Heart right ventricle (tissue), 16 donors: ENCODE data around the gene MAST2. TPM values are rescaled to one million over a fixed set of nuclear protein-coding genes. Genes with fewer than 3 reads are reported as not detected.
A peak's percentile ranks its signal among the peaks of the same experiment; 100 is the strongest.

Experiments used
- ATAC-seq, 8 donors: fragments of 200-7000 bp; cut with Tn5 transposase; one replicate each; pipeline ENCODE4 v1.9.1; 2020; ENCODE audit warnings: mild to moderate bottlenecking in 8 of 8, moderate library complexity in 8 of 8, moderate number of reproducible peaks in 1 of 8
- DNase-seq, 2 donors: peaks; one replicate each; pipeline ENCODE4 v3.0.0-alpha.2; 2020
- H3K27ac ChIP-seq, 10 donors: fragments of 200-600 bp; sonication (generic) in 2 of 10; one replicate each; pipeline versions ENCODE4 v1.5.0 to v1.8.0; 2020 to 2022; ENCODE audit warnings: mild to moderate bottlenecking in 3 of 10
- H3K27me3 ChIP-seq, 7 donors: fragments of 200-600 bp; one replicate each; pipeline ENCODE4 v1.8.0; 2021 to 2022; ENCODE audit warnings: mild to moderate bottlenecking in 2 of 7
- H3K36me3 ChIP-seq, 9 donors: fragments of 200-600 bp; sonication (generic) in 1 of 9; one replicate each; pipeline versions ENCODE4 v1.5.0 to v1.8.0; 2020 to 2022; ENCODE audit warnings: mild to moderate bottlenecking in 2 of 9
- H3K4me1 ChIP-seq, 9 donors: fragments of 200-600 bp; sonication (generic) in 1 of 9; one replicate each; pipeline versions ENCODE4 v1.5.0 to v1.8.0; 2020 to 2022; ENCODE audit warnings: mild to moderate bottlenecking in 4 of 9
- H3K4me3 ChIP-seq, 10 donors: fragments of 200-600 bp; sonication (generic) in 2 of 10; one replicate each; pipeline versions ENCODE4 v1.5.0 to v1.8.0; 2020 to 2022; ENCODE audit warnings: mild to moderate bottlenecking in 7 of 10, moderate library complexity in 2 of 10
- H3K9me3 ChIP-seq, 11 donors: fragments of 200-600 bp in 10 of 11; sonication (generic) in 2 of 11; one replicate each; pipeline versions ENCODE4 v1.5.0 to v1.8.0; 2013 to 2022; ENCODE audit warnings: mild to moderate bottlenecking in 2 of 11, control low read depth in 1 of 11, moderate library complexity in 1 of 11
- WGBS, 2 donors: extraction: QIAGEN DNeasy Blood & Tissue Kit; methylation state at CpG; one replicate each; pipeline ENCODE4 v1.1.7; 2013; ENCODE audit warnings: inconsistent platforms in 1 of 2; 5-methylcytosine and 5-hydroxymethylcytosine counted together
- intact Hi-C, 10 donors: fragments of 100-400 bp; cut with DNase I; formaldehyde crosslinking; loops; one replicate each; pipeline versions ENCODE4 v1.11.1 to v1.14.2; 2022
- polyA plus RNA-seq, 2 donors: library from polyadenylated mRNA; stranded (reverse); fragments of 200-250 nt; gene quantifications; one replicate each; pipeline ENCODE4 v1.2.3, GENCODE V29; 2013
- total RNA-seq, 10 donors: library from RNA; stranded (reverse); fragmentation: NEBNext Ultra II Directional in 3 of 10; extraction: Animal tissue kit (Norgen Biotek cat#: 25700) in 3 of 10; gene quantifications; one replicate each; pipeline versions ENCODE4 v1.2.1 to v1.2.4, GENCODE V29; 2021 to 2023
- TF ChIP-seq, protein P1 (sequence below), 9 donors: fragments of 200-600 bp; sonication (generic) in 2 of 9; IDR thresholded peaks; one replicate each; pipeline versions ENCODE4 v1.5.0 to v1.8.0; 2021 to 2022; ENCODE audit warnings: antibody characterized with exemption in 9 of 9, mild to moderate bottlenecking in 5 of 9, moderate library complexity in 1 of 9
- donor health status: Arrhythmogenic right ventricular cardiomyopathy.
- donor health status: ischemic (EF 13 %, LVEDD 7.1; RV severe dilation, severe dysfunction).
- donor health status: healthy with polysubstance abuse.
- donor health status: DM: no; HTN: yes; CAD: no.
- donor health status: DM: no; HTN: no; CAD: no.
- donor health status: ischemic (EF 25% LVEDD 6.9; RV normal size, moderate dysfunction).
- donor health status: ischemic (EF 25% LVEDD 5.7; RV mildly dilated, moderate dysfunction).
- donor health status: healthy.
- donor health status: DM: yes; HTN: yes; CAD: no.
- donor health status: Ischemic cardiomyopathy.
- donor health status: ischemic (EF 35%, LVEDD 5.7; RV mildly dilated, moderate dysfunction).
- donor health status: nonischemic (EF 11% LVEDD 7.7; RV severe dilation, severe dysfunction).
- donor health status: DM: yes; HTN: yes; CAD: no.
- donor health status: PGD.
- donor health status: ischemic (EF 29% LVEDD 5.4; RV normal size, mild dysfunction).
- donor health status: nonischemic (EF 23%, LVEDD 6.1; RV moderate dilation, normal function).

MAST2 gene
- total and polyA plus RNA-seq, 12 donors: 66.4 to 129 (median 83.2) TPM

DNA sequence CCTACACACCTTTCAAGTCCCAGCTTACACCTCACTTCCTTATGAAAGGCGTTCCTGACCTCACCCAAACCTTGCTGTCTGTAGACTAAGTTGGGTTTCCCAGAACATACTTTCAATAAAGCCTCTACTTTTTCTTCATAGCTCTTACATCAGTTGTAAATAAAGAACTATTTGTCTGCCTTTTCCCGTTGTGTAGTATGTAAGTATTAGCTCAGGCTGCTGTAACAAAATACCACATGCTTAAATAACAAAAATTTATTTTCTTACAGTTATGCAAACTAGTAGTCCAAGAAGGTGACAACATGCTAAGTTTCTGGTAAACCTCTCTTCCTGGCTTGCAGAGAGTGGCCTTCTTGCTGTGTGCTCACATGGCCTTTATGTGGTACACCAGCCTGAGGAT is 86.7 kb downstream of the MAST2 start:
- no peak overlapping the region for H3K4me3 ChIP-seq
- H3K27ac ChIP-seq: no peak overlapping the region
- ATAC-seq: no peak
- no peak for DNase-seq
- H3K9me3 ChIP-seq: no peaks in the 10 kb centered on the region
- TF ChIP-seq, protein P1, sequence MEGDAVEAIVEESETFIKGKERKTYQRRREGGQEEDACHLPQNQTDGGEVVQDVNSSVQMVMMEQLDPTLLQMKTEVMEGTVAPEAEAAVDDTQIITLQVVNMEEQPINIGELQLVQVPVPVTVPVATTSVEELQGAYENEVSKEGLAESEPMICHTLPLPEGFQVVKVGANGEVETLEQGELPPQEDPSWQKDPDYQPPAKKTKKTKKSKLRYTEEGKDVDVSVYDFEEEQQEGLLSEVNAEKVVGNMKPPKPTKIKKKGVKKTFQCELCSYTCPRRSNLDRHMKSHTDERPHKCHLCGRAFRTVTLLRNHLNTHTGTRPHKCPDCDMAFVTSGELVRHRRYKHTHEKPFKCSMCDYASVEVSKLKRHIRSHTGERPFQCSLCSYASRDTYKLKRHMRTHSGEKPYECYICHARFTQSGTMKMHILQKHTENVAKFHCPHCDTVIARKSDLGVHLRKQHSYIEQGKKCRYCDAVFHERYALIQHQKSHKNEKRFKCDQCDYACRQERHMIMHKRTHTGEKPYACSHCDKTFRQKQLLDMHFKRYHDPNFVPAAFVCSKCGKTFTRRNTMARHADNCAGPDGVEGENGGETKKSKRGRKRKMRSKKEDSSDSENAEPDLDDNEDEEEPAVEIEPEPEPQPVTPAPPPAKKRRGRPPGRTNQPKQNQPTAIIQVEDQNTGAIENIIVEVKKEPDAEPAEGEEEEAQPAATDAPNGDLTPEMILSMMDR (IDR thresholded peaks at IDR 0.05): no peak
- intact Hi-C loops: no loop called here
- H3K36me3 ChIP-seq: no peaks in the 10 kb centered on the region
- WGBS, 2 donors: 97 to 98% methylated on average over 2 of the region's 2 CpGs
- H3K4me1 ChIP-seq: peaks cover 6 to 20% (median 14%) of the 10 kb centered on the region in 9 donors
- H3K27me3 ChIP-seq: no peaks in the 10 kb centered on the region

DNA sequence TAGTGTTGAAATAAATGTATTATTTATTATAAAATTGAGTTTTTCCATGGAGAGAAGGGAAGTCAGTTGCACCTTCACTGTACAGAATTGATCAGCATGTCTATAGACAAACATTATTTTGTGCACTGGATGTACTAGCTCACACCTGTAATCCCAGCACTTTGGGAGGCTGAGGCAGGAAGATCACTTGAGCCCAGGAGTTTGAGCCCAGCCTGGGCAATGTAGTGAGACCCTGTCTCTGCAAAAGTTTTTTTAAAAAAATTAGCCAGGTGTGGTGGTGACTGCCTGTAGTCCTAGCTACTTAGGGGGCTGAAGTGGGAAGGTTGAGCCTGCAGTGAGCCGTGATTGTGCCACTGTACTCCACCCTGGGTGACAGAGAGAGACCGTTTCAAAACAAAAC is 87.7 kb downstream of the MAST2 start:
- Histone ChIP-seq H3K36me3 (no peaks in the 10 kb centered on the region), H3K4me1 (peaks cover 6 to 20% (median 14%) of the 10 kb centered on the region in 9 donors), H3K4me3 (no peak overlapping the region), H3K9me3 (no peaks in the 10 kb centered on the region), H3K27me3 (no peaks in the 10 kb centered on the region), H3K27ac (no peak overlapping the region)
- intact Hi-C loops: no loop called here
- 92 to 100% methylated on average over 2 of the region's 2 CpGs for WGBS, 2 donors
- TF ChIP-seq, protein P1 (IDR thresholded peaks at IDR 0.05): no peak
- ATAC-seq (no peak), DNase-seq (no peak)

DNA sequence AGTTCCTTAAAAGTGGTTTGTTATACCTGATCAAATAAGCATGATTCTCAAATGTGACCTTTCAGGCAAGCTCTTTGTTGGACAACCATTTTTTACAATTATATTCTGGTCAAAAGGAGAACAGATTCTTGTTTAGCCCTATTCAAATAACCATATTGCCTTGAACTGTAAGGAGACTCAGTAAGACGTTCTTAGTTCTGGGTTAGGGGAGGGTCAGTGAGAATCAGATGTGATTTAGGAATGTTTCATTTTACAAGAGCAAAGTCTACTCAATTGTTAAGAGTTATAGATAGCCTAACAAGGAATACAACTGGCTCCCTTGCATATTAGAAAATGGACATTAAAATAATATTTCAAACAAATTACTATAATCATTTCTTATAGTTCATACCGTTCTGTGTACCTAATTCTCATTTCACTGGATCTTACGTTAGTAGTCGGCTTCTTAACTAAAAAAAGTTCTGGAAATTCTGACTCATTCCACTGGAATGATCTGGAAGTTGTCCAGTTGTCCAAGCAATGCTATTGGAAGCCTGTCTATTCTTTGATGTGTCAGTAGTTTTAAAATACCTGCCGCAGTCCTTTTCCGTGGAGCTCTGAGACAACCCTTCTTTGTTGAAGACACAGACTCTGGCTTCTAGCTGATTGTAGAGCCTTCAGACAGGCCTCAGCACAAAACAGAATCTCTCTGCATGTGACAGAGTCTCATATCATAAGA is 88.8 kb downstream of the MAST2 start:
- intact Hi-C loops: no loop called here
- peak overlapping the region in 2 of 10 donors; percentile 5 to 11 for H3K4me3 ChIP-seq

DNA sequence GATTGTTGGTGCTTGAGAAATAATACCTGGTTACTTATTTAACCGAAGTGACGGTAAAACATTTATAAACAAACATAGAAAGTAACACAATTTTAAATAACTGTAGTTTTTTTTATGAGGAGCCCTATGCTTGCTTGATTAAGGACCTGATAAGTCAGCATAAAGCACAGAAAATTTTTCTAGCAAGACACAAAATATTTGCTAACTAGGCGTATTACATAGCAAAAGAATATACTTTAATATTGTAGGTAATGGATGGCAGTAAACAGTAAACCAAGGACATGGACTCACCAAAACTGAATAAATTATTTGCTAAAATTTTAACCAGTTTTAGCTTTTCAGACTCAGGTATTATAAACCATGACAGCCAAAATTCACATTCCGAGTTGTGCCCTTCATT is 90.9 kb downstream of the MAST2 start:
- intact Hi-C loops: no loop called here
- WGBS, 2 donors: 81 to 87% methylated on average over 4 of the region's 4 CpGs
- no peaks in the 10 kb centered on the region for H3K9me3 ChIP-seq
- H3K27me3 ChIP-seq: no peaks in the 10 kb centered on the region
- no peak overlapping the region for H3K27ac ChIP-seq
- H3K4me1 ChIP-seq: peaks cover 6 to 20% (median 14%) of the 10 kb centered on the region in 9 donors
- TF ChIP-seq, protein P1 (IDR thresholded peaks at IDR 0.05): no peak
- H3K36me3 ChIP-seq: no peaks in the 10 kb centered on the region
- no peak overlapping the region for H3K4me3 ChIP-seq
- no peak for DNase-seq
- no peak for ATAC-seq

More for the DNA sequence above, 88.8 kb downstream of the MAST2 start:
- peaks cover 6 to 20% (median 14%) of the 10 kb centered on the region in 9 donors for H3K4me1 ChIP-seq
- peak overlapping the region; percentile 38 to 84 (median 73) for H3K27ac ChIP-seq
- H3K9me3 ChIP-seq: no peaks in the 10 kb centered on the region
- H3K27me3 ChIP-seq: no peaks in the 10 kb centered on the region
- TF ChIP-seq, protein P1 (IDR thresholded peaks at IDR 0.05): no peak
- no peaks in the 10 kb centered on the region for H3K36me3 ChIP-seq
- WGBS, 2 donors: 9 to 11% methylated on average over 6 of the region's 6 CpGs
- DNase-seq (peak in 1 of 2 donors; percentile 53), ATAC-seq (peak; percentile 79 to 94 (median 87))
